ENCODE results near the gene RHAG.
A peak's percentile ranks its signal among the peaks of the same experiment; 100 is the strongest.
"Not testable (repeated sequence)": the region's sequence is repeated elsewhere in the genome, so short reads cannot be mapped to it uniquely, and the experiment has no call there.

The RHAG gene

DNA sequence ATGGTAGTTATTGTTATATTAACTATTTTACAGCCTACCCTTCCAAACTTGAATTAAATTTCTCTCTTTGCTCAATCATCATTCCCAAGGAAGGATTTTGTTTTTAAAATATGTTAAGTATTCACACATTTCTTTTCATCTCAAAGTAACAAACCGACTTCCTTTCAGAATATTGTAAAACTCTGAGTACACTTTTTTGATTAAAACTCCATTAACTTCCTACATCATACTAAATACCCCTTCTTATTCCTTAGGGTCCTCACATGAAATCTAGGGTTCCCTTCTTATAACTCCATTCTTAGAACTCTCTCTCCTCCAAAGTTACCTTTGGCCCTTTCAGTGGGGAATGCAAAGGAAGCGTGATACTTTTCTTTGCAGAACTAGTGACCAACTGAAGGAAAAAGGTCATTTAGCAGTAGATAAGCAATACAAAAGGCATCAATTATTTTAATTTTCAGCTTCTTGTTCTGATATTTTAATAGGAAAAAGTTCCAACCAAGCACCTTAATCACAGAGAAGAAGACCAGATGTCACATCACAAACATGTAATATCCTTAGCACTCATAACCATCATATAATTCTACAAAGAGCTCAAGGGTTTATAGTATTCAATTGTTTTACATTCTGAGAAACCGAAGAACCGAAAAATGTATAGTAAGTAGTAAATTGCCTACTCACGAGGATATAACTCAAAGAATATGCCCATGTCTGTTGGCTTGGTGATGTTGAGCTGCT lies 494 bp downstream of the RHAG start:
- DNase-seq (ENCODE audit: low spot score), result no peak

DNA sequence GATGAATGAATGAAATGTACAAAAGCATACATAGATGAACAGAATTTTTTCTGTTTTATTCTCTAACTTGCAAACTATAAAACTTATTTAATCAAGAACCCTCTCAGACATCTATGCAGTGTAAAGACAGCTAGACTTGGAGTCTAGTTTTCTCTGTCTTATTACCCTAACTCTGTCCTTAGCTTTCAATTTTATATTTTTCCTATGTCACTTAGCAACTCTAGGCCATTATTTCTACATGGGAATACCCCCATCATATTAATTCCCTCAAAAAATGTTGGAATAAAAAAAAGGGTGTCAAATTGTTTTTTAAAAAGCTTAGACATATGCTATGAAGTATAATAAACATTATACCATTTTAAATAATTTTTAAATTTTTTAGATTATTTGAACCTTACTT lies 1.2 kb downstream of the RHAG start:
- no peak for DNase-seq (ENCODE audit: low spot score)

- DNase-seq (ENCODE audit: low spot score), result no peak
Measured at GRCh38 chr6:49634836-49635218, 1.8 kb downstream of the RHAG start.

DNA sequence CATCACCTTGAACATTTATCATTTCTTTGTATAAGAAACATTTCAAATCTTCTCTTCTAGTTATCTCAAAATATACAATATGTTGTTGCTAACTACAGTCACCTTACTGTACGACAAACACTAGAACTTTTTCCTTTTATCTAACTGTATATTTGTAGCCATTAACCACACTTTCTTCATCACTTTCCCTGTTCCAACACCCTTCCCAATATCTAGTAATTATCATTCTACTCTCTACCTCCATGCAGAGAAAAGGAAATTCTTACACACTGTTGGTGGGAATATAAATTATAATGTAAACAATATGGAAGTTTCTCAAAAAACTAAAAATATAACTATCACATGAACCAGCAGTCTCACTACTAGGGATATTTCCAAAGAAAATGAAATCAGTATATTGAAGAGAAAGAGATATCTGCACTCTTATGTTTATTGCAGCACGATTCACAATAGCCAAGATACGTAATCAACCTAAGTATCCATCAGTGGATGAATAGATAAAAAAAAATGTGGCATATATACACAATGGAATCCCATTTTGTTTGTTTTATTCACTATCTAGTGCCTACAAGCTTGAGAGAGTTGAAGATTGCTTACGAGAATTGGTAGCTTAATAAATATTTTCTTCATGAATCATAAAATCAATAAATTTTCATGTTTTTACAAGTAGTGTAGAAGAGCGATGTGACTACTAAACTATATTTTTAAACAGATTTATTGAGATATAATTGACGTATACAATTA lies 2.4 kb downstream of the RHAG start:
- no peak for DNase-seq (ENCODE audit: low spot score)

DNA sequence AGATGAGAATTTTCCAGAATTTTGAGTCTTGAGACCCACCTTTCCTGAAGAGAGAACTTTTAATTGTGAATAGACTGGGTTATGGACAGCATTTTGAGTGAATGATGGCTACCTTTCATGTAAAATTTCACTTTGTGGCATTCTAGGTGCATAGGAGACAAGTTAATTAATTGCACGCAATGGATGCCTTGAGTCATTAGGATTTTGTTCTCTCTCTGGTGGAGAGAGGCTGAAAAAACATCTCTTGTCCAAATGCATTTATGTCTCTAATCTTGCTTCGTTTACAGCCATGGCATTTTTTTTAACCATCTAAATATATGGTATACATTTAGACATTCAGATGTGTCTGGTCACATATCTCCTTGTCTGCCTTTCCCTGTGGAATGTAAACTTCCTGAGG lies 3.1 kb downstream of the RHAG start:
- DNase-seq (ENCODE audit: low spot score), result no peak

- no peak for DNase-seq (ENCODE audit: low spot score)
Measured at GRCh38 chr6:49632727-49633126, 3.9 kb downstream of the RHAG start.

- DNase-seq (ENCODE audit: low spot score), result not testable (repeated sequence)
Measured at GRCh38 chr6:49629485-49630088, 7.1 kb downstream of the RHAG start.

- no peak for DNase-seq (ENCODE audit: low spot score)
Measured at GRCh38 chr6:49626811-49627210, 9.8 kb downstream of the RHAG start.

GRCh38 chr6:49618257-49618656 lies 18.4 kb downstream of the RHAG start:
- no peak for DNase-seq (ENCODE audit: low spot score)

GRCh38 chr6:49614144-49614543 lies 22.5 kb downstream of the RHAG start:
- not testable (repeated sequence) for DNase-seq (ENCODE audit: low spot score)

DNA sequence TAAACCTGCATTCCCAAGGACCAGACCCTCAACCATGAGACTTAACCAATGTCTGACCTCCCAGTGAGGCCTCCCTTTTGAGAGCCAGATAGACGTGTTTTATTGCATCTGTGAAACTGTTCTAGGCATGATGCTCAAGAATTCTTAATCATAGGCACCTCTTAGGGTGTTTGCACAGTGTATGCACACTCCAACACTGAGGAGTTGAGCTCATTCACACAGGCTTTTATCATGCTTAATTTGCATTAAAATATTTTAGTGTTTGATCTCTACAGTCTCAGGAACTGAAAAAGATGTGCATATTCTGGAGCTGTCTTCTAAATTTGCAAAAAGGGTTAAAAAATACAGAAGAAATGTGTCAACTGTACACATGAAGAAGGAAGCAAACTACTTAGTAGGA lies 27.4 kb downstream of the RHAG start:
- no peak for DNase-seq (ENCODE audit: low spot score)

- not testable (repeated sequence) for DNase-seq (ENCODE audit: low spot score)
Measured at GRCh38 chr6:49608275-49608674, 28.4 kb downstream of the RHAG start.

GRCh38 chr6:49607391-49607982 lies 29.2 kb downstream of the RHAG start:
- no peak for DNase-seq (ENCODE audit: low spot score)

GRCh38 chr6:49606721-49607390 lies 29.8 kb downstream of the RHAG start:
- DNase-seq (ENCODE audit: low spot score), result peak; percentile 84

DNA sequence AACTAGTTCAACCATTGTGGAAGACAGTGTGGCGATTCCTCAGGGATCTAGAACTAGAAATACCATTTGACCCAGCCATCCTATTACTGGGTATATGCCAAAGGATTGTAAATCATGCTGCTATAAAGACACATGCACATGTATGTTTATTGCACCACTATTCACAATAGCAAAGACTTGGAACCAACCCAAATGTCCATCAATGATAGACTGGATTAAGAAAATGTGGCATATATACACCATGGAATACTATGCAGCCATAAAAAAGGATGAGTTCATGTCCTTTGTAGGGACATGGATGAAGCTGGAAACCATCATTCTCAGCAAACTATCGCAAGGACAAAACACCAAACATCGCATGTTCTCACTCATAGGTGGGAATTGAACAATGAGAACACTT lies 32.6 kb downstream of the RHAG start:
- not testable (repeated sequence) for DNase-seq (ENCODE audit: low spot score)

DNA sequence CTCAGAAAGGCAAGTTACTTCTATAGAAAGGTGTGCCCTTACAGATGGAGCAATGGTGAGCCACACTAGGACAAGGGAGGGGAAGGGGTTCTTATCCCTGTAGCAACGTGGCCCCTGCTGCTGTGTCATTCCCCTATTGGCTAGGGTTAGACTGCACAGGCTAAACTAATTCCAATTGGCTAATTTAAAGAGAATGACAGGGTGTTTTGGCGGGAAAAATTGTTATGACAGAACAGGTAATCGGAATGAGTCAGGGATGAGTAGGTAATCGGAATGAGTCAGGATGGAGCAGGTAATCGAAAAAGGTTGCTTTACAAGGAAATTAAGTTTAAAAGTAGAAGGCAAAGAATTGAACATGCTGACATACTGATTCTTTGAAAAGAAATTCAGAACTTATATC lies 49.4 kb downstream of the RHAG start:
- DNase-seq (ENCODE audit: low spot score), result not testable (repeated sequence)

GRCh38 chr6:49582529-49582928 lies 54.1 kb downstream of the RHAG start:
- DNase-seq (ENCODE audit: low spot score), result no peak

- DNase-seq (ENCODE audit: low spot score), result no peak
Measured at GRCh38 chr6:49579649-49580048, 57.0 kb downstream of the RHAG start.

- DNase-seq (ENCODE audit: low spot score), result no peak
Measured at GRCh38 chr6:49576618-49577017, 60.0 kb downstream of the RHAG start.

DNA sequence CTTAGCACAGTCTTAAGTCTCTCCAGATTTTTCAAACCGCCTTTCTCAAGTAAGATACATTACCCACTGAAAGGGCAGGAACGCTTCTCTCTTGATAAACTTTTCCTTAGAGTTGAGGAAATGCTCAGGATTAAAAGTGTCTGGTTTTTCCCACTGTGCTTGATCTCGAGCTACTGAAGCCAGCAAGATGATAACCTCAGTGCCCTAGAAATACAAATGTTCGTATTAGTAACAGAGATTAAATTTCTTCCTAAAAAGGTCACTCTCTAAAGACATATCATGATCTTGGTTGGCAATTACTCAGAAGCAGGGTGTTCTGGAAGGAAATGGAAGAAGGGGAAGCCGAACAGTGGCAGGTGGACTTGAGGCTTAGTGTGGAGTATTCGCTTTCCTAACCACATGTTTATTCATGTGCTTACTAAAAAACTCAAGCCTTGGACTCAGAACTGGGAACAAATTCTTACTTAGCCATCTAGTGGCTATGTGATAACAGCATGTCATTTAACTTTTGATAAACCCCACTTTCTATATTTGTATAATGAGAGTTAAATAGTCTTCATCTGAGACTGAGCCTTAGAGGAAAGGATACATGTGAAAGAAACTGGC lies 66.1 kb downstream of the RHAG start:
- no peak for DNase-seq (ENCODE audit: low spot score)

DNA sequence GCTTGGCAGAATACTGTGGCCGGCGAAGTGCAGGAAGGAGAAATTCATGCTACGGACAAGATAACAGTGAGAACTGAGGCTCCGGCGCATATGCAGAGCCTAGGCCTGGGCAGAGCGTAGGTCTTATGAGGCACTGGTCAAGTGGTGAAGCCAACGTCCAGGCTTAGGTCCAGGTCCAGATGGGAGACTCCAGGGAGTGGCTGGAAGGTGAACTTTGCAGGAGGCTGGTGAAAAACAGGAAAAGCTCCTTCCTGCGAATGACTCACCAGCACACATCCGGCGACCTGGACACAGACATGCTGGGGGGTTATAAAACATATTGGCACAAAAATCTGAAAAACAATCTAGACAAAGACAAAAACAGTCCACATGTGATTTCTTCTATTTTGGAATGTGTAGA lies 70.8 kb downstream of the RHAG start:
- DNase-seq (ENCODE audit: low spot score), result no peak

DNA sequence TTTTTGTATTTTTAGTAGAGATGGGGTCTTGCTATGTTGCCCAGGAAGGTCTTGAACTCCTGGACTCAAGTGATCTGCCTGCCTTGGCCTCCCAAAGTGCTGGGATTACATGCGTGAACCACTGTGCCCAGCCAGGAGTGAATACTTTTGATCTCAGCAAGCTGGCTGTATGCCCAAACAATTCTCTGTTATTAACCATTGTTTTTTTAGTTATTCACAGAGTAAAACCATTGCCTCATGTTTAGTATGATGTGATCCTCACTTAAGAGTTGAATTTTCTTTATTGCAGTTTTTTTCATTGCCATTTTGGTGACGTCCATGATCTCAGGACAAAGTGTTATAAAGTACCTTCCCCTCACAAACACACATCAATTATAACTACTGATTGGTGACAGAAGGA lies 71.4 kb downstream of the RHAG start:
- DNase-seq (ENCODE audit: low spot score), result no peak
